ENCODE data around the gene METTL8.
"Not testable (repeated sequence)": the region's sequence is repeated elsewhere in the genome, so short reads cannot be mapped to it uniquely, and the experiment has no call there.

DNA sequence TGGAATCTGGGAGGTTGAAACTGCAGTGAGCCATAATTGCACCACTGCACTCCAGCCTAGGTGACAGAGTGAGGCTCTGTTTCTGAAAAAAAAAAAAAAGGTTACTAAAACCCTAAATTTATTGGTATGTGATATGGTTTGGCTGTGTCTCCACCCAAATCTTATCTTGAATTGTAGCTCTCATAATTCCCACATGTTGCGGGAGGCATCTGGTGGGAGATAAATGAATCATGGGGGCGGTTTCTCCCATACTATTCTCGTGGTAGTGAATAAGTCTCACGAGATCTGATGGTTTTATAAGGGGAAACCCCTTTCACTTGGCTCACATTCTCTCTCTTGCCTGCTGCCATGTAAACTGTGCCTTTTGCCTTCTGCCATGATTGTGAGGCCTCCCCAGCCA lies 19.1 kb downstream of the METTL8 start:
- not testable (repeated sequence) for TF ChIP-seq ELF4 (IDR thresholded peaks at IDR 0.05); ARNT (IDR thresholded peaks at IDR 0.05); LEF1 (IDR thresholded peaks at IDR 0.05; ENCODE audit: borderline replicate concordance); FOXM1 (IDR thresholded peaks at IDR 0.05; ENCODE audit: borderline replicate concordance)

All from HEK293T (cell line).